Measurements from ENCODE around the gene SYF2.

DNA sequence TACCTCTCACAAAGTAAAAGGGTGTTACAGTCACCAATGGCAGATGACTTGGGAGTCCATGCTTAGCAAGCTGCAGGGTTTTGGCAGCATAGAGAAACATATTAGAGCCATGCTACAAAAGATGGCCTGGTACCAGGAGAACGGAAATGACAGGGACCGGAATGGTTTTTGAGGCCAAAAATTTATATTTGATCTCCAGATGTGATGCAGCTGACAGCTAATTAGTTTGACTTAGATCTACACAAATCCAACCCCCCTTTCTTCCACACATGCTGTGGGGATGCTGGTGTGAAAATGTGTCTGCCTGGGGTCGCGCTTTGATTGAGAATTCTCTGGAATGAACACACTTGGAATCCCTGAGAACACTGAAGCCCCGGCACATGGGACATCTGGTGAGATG is 26.5 kb downstream of the SYF2 start:
- TF ChIP-seq, protein P1, sequence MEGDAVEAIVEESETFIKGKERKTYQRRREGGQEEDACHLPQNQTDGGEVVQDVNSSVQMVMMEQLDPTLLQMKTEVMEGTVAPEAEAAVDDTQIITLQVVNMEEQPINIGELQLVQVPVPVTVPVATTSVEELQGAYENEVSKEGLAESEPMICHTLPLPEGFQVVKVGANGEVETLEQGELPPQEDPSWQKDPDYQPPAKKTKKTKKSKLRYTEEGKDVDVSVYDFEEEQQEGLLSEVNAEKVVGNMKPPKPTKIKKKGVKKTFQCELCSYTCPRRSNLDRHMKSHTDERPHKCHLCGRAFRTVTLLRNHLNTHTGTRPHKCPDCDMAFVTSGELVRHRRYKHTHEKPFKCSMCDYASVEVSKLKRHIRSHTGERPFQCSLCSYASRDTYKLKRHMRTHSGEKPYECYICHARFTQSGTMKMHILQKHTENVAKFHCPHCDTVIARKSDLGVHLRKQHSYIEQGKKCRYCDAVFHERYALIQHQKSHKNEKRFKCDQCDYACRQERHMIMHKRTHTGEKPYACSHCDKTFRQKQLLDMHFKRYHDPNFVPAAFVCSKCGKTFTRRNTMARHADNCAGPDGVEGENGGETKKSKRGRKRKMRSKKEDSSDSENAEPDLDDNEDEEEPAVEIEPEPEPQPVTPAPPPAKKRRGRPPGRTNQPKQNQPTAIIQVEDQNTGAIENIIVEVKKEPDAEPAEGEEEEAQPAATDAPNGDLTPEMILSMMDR (IDR thresholded peaks at IDR 0.05; ENCODE audit: low read depth, low read length, poor library complexity, severe bottlenecking): no peak
- TF ChIP-seq EZH2phosphoT487 (IDR thresholded peaks at IDR 0.05; ENCODE audit: borderline replicate concordance, low read length): no peak
